ENCODE results near the gene ERN1. TPM values are rescaled to one million over a fixed set of nuclear protein-coding genes. Genes with fewer than 3 reads are reported as not detected.
"Not testable (repeated sequence)": the region's sequence is repeated elsewhere in the genome, so short reads cannot be mapped to it uniquely, and the experiment has no call there.

Gene ERN1
- total RNA-seq, 4 donors from 2014 or later: 4.4 to 56.5 (median 15.0) TPM

DNA sequence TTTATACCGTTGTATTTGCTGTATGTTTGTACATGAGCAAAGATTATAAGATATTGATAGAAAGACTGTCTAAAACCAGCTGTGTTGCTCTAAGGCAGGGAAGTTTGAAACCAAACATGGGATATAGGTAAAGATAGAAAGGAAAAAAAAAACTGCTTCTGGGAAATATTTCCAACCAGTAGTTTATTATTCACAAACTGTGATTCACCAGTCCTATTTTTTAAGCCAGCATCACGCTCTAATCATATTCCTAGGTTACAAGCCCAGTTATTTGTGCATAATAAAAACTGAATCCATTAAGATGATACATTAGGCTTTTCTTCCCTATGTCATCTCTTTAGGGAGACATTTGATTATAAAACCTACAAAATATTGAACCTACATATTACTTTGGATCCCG, 4.0 kb downstream of the ERN1 start:
- Histone ChIP-seq H3K4me1 (peaks cover 0 to 2% of the 10 kb centered on the region in 2 donors), H3K27ac (peak overlapping the region; percentile 25 to 60), H3K4me3 (no peak overlapping the region), H3K36me3 (no peaks in the 10 kb centered on the region), H3K9me3 (no peaks in the 10 kb centered on the region), H3K27me3 (no peaks in the 10 kb centered on the region)
- intact Hi-C loops (cut with DNase I; ENCODE audit: low total_unique reads): no loop called here
- DNase-seq: no peak
- TF ChIP-seq, protein P1, sequence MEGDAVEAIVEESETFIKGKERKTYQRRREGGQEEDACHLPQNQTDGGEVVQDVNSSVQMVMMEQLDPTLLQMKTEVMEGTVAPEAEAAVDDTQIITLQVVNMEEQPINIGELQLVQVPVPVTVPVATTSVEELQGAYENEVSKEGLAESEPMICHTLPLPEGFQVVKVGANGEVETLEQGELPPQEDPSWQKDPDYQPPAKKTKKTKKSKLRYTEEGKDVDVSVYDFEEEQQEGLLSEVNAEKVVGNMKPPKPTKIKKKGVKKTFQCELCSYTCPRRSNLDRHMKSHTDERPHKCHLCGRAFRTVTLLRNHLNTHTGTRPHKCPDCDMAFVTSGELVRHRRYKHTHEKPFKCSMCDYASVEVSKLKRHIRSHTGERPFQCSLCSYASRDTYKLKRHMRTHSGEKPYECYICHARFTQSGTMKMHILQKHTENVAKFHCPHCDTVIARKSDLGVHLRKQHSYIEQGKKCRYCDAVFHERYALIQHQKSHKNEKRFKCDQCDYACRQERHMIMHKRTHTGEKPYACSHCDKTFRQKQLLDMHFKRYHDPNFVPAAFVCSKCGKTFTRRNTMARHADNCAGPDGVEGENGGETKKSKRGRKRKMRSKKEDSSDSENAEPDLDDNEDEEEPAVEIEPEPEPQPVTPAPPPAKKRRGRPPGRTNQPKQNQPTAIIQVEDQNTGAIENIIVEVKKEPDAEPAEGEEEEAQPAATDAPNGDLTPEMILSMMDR (IDR thresholded peaks at IDR 0.05): no peak
- TF ChIP-seq POLR2A (IDR thresholded peaks at IDR 0.05): no peak

DNA sequence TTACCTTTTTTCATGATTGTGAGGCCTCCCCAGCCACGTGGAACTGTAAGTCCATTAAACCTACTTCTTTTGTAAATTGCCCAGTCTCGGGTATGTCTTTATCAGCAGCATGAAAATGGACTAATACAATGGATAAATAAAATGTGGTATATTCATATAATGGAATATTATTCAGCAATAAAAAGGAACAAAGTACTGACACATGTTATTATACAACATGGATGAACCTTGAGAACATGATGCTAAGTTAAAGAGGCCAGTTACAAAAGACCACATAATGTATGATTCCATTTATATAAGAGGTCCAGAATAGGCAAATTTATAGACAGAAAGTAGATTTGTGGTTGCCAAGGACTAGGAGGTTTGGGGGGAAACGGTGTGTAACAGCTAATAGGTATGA, 5.3 kb downstream of the ERN1 start:
- Histone ChIP-seq H3K4me3 (no peak overlapping the region), H3K9me3 (no peaks in the 10 kb centered on the region), H3K27ac (no peak overlapping the region), H3K27me3 (no peaks in the 10 kb centered on the region), H3K4me1 (no peaks in the 10 kb centered on the region), H3K36me3 (no peaks in the 10 kb centered on the region)
- intact Hi-C loops (cut with DNase I; ENCODE audit: low total_unique reads): no loop called here
- TF ChIP-seq, protein P1 (IDR thresholded peaks at IDR 0.05): no peak
- TF ChIP-seq POLR2A (IDR thresholded peaks at IDR 0.05): no peak
- DNase-seq: no peak

DNA sequence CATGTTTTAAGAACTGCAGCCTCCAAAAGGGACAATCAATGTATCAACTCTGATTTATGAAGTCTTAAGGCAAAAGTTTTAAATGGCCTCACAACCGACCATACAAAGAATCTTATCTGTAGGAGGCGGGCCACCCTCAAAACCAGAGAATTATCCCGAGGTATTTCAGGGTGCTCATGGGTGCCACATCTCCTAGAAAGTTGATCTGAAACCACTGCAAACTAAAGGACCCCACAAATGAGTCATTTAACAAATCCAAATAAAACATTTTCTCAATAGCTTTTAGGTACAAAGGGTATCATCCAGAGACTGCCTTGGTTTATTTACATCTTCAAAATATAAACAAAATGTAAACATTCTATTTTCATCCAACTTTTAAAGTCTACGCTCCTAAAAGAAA, 6.8 kb downstream of the ERN1 start:
- no peak for DNase-seq
- no peaks in the 10 kb centered on the region for H3K27me3 ChIP-seq
- no peaks in the 10 kb centered on the region for H3K36me3 ChIP-seq
- peaks cover 0 to 2% of the 10 kb centered on the region in 2 donors for H3K4me1 ChIP-seq
- TF ChIP-seq, protein P1 (IDR thresholded peaks at IDR 0.05): no peak
- TF ChIP-seq POLR2A (IDR thresholded peaks at IDR 0.05): no peak
- intact Hi-C loops (cut with DNase I; ENCODE audit: low total_unique reads): no loop called here
- no peak overlapping the region for H3K4me3 ChIP-seq
- no peaks in the 10 kb centered on the region for H3K9me3 ChIP-seq
- H3K27ac ChIP-seq: no peak overlapping the region

DNA sequence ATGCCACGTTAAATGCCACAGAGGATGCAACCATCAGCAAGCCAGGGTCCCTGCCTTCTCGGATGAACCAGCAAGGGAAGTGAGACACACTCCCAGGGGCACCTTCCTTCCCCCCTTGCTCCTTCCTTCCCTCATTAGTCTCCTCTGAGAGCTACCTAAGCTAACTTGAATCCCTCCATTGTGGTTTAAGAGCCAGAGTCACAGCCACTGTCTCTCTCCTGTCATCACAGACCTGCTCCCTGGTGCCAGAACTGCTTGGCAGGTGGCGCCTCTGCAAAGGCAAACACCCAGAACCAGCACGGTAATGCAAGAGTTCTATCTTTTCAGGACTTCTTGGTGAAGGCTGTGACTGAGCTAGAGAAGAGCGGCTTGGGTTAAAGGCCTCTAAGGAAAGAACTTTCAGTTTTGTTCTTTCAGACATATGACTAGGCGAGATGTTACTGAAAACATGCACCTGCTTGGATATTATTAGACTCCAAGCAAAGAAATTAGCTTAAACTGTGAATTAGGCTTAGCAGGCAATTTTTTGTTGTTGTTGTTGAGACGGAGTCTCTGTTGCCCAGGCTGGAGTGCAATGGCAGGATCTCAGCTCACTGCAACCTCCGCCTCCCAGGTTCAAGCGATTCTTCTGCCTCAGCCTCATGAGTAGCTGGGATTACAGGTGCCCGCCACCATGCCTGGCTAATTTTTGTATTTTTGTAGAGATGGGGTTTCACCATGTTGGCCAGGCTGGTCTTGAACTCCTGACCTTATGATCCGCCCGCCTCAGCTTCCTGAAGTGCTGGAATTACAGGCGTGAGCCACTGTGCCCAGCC, 8.8 kb downstream of the ERN1 start:
- H3K4me1 ChIP-seq; DNase-seq; H3K27me3 ChIP-seq; H3K4me3 ChIP-seq; H3K36me3 ChIP-seq; H3K27ac ChIP-seq; H3K9me3 ChIP-seq; intact Hi-C loops (cut with DNase I; ENCODE audit: low total_unique reads): not testable (repeated sequence)

DNA sequence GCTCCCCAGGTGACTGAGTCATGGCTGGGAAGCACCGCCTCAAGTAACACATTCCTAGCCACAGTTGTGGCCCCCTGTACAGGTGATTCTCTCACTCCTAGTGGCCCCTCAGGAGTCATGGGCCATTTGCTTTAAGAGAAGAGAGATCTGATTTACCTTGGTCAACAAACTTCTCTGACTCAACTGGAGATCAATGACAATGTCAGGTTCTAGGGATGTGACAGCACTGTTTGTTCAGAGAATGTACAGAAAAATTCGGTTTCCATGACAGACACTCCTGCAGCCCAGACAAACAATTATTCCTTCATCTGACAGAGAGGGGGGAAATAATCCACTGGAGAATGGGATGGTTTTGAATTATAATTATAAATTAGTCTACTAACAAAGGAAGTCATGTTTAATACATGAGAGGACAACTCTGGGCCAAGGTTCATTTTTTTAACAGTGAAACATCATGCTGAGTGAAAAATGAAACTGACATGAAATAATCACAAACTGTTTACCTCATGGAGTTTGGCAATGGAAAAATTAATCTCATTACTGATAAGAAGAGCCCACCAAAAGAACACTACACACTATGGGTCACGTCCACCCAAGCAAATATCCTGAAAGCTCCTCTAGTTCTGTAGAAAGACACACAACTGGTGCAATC, 9.7 kb downstream of the ERN1 start:
- H3K27me3 ChIP-seq: no peaks in the 10 kb centered on the region
- no peaks in the 10 kb centered on the region for H3K9me3 ChIP-seq
- no peak for TF ChIP-seq POLR2A (IDR thresholded peaks at IDR 0.05)
- TF ChIP-seq, protein P1 (IDR thresholded peaks at IDR 0.05): no peak

More for the DNA sequence above, 9.7 kb downstream of the ERN1 start:
- no peak for DNase-seq
- Histone ChIP-seq H3K27ac (no peak overlapping the region), H3K4me1 (peaks cover 0 to 7% of the 10 kb centered on the region in 2 donors), H3K36me3 (no peaks in the 10 kb centered on the region), H3K4me3 (no peak overlapping the region)
- intact Hi-C loops (cut with DNase I; ENCODE audit: low total_unique reads): no loop called here
